PC-9 (cell line): ENCODE results near the gene UGT3A1.

Source experiments
- CTCF ChIP-seq: fragments of 200-600 bp; sonication (generic); conservative IDR thresholded peaks from 2 replicates; pipeline ENCODE4 v1.6.1; 2017; ENCODE audit warnings: mixed run types, antibody characterized with exemption, mild to moderate bottlenecking, moderate library complexity
- EZH2 ChIP-seq: fragments of 200-600 bp; sonication (generic); IDR thresholded peaks from 2 replicates; pipeline ENCODE4 v1.8.0; 2017; ENCODE audit warnings: antibody characterized with exemption, low read depth

GRCh38 chr5:35924950-35925722 lies 66.1 kb downstream of the UGT3A1 start:
- peak; percentile 38; the same call in 1 of the 2 replicates for TF ChIP-seq CTCF
- no peak for TF ChIP-seq EZH2
